H1 (cell line): ENCODE data around the gene KCTD19. TPM values are rescaled to one million over a fixed set of nuclear protein-coding genes. Genes with fewer than 3 reads are reported as not detected.

Experiments
- CTCF ChIA-PET: fragments of 300-600 bp; sonication (Branson Sonifier 250); formaldehyde crosslinking; loops from one replicate; lab custom pipeline; 2021; ENCODE audit not compliant: partially characterized antibody; lab: Charles Lee
- POLR2A ChIA-PET: fragments of 300-600 bp; sonication (Branson Sonifier 250); formaldehyde crosslinking; loops from one replicate; lab custom pipeline; 2021; ENCODE audit warnings: inconsistent platforms; ENCODE audit not compliant: partially characterized antibody; lab: Charles Lee
- DNase-seq, 2 experiments: peaks; one replicate each; pipeline versions ENCODE4 v3.0.0 to v3.0.0-alpha.2; 2010 to 2022; ENCODE audit warnings: low spot score in 2 of 2, low read depth in 1 of 2, mixed read lengths in 1 of 2
- FAIRE-seq: peaks from 2 replicates; lab custom pipeline; 2011; peaks lifted over from hg19 to GRCh38; lab: Jason Lieb, UNC
- H2AFZ ChIP-seq: 2 replicates; pipeline ENCODE4 v1.8.1; 2012; ENCODE audit warnings: low read length, inconsistent platforms
- H2AK5ac ChIP-seq: 2 replicates; pipeline ENCODE4 v1.6.1; 2013; ENCODE audit warnings: low read depth, low read length
- H2BK120ac ChIP-seq: replicated peaks from 2 replicates; pipeline ENCODE3; 2013; ENCODE audit warnings: low read depth, low read length, inconsistent platforms
- H2BK12ac ChIP-seq: 2 replicates; pipeline ENCODE4 v1.6.1; 2013; ENCODE audit warnings: low read depth, low read length
- H2BK15ac ChIP-seq: 2 replicates; pipeline ENCODE4 v1.6.1; 2013; ENCODE audit warnings: low read length
- H2BK20ac ChIP-seq: 2 replicates; pipeline ENCODE4 v1.6.1; 2013; ENCODE audit warnings: low read length
- H2BK5ac ChIP-seq: 2 replicates; pipeline ENCODE4 v1.6.1; 2013; ENCODE audit warnings: low read depth, low read length
- H3K14ac ChIP-seq: 2 replicates; pipeline ENCODE4 v1.6.1; 2013; ENCODE audit warnings: inconsistent platforms; ENCODE audit not compliant: insufficient read length
- H3K18ac ChIP-seq: 2 replicates; pipeline ENCODE4 v1.6.1; 2013; ENCODE audit warnings: low read length; ENCODE audit errors: extremely low read depth
- H3K23ac ChIP-seq: 2 replicates; pipeline ENCODE4 v1.6.1; 2013; ENCODE audit warnings: inconsistent platforms; ENCODE audit not compliant: insufficient read length
- H3K23me2 ChIP-seq: 2 replicates; pipeline ENCODE4 v1.6.1; 2013; ENCODE audit warnings: low read depth, low read length
- H3K27ac ChIP-seq: 2 replicates; pipeline ENCODE4 v1.6.1; 2011; ENCODE audit warnings: low read depth, low read length, inconsistent platforms
- H3K27me3 ChIP-seq, 4 experiments: replicated peaks in 1 of 4; 1 replicate in 1 of 4; 2 replicates in 3 of 4; pipeline versions ENCODE4 v1.6.1 to v1.8.1; 2011 to 2013; ENCODE audit warnings: low read length in 3 of 4, mild to moderate bottlenecking in 3 of 4, inconsistent platforms in 2 of 4, mixed read lengths in 2 of 4, moderate library complexity in 1 of 4; ENCODE audit not compliant: control insufficient read depth in 3 of 4, insufficient read depth in 3 of 4; ENCODE audit errors: extremely low read depth in 1 of 4
- H3K36me3 ChIP-seq, 4 experiments: 2 replicates each; pipeline versions ENCODE4 v1.6.1 to v1.8.1; 2011 to 2013; ENCODE audit warnings: mild to moderate bottlenecking in 4 of 4, low read length in 3 of 4, moderate library complexity in 2 of 4, control low read depth in 1 of 4, inconsistent platforms in 1 of 4; ENCODE audit not compliant: insufficient read depth in 4 of 4, control insufficient read depth in 2 of 4
- H3K4ac ChIP-seq: replicated peaks from 2 replicates; pipeline ENCODE3; 2013; ENCODE audit warnings: low read length, low read depth, mixed read lengths, inconsistent platforms; ENCODE audit not compliant: insufficient read length
- H3K4me1 ChIP-seq, 4 experiments: replicated peaks in 1 of 4; 1 replicate in 1 of 4; 2 replicates in 3 of 4; pipeline versions ENCODE4 v1.6.1 to v1.8.1; 2011 to 2013; ENCODE audit warnings: low read length in 3 of 4, inconsistent platforms in 2 of 4, mixed read lengths in 1 of 4; ENCODE audit not compliant: insufficient read depth in 4 of 4, control insufficient read depth in 3 of 4
- H3K4me2 ChIP-seq, 2 experiments: 2 replicates each; pipeline versions ENCODE4 v1.6.1 to v1.8.1; 2011 to 2013; ENCODE audit warnings: low read depth in 2 of 2, low read length in 2 of 2, control low read depth in 1 of 2, inconsistent platforms in 1 of 2, mild to moderate bottlenecking in 1 of 2; ENCODE audit not compliant: insufficient read depth in 1 of 2
- H3K4me3 ChIP-seq, 4 experiments: fragments of 200-600, 300-600 bp in 1 of 4; sonication (generic), shearing (Covaris generic), sonication (Bioruptor Twin) in 1 of 4; 2 replicates each; pipeline versions ENCODE4 v1.5.1 to v1.8.1; 2011 to 2016; ENCODE audit warnings: low read length in 4 of 4, low read depth in 3 of 4, control low read depth in 2 of 4, inconsistent platforms in 2 of 4, mild to moderate bottlenecking in 2 of 4, mixed read lengths in 1 of 4, moderate library complexity in 1 of 4; ENCODE audit not compliant: insufficient read depth in 2 of 4; ENCODE audit errors: extremely low read depth in 1 of 4
- H3K56ac ChIP-seq: replicated peaks from 2 replicates; pipeline ENCODE3; 2013; ENCODE audit warnings: low read depth, mild to moderate bottlenecking, mixed read lengths, low read length, inconsistent platforms; ENCODE audit not compliant: insufficient read length
- H3K79me1 ChIP-seq: 2 replicates; pipeline ENCODE4 v1.6.1; 2013; ENCODE audit warnings: low read depth, low read length, control low read depth
- H3K79me2 ChIP-seq, 2 experiments: 2 replicates each; pipeline versions ENCODE4 v1.6.1 to v1.8.1; 2012 to 2013; ENCODE audit warnings: low read length in 2 of 2, mild to moderate bottlenecking in 2 of 2, inconsistent platforms in 1 of 2; ENCODE audit not compliant: insufficient read depth in 2 of 2, control insufficient read depth in 1 of 2
- H3K9ac ChIP-seq, 4 experiments: replicated peaks in 1 of 4; 1 replicate in 1 of 4; 2 replicates in 3 of 4; pipeline versions ENCODE4 v1.6.1 to v1.8.1; 2011 to 2013; ENCODE audit warnings: low read depth in 3 of 4, low read length in 3 of 4, control low read depth in 2 of 4, mild to moderate bottlenecking in 2 of 4, moderate library complexity in 2 of 4, inconsistent platforms in 1 of 4; ENCODE audit errors: extremely low read depth in 1 of 4
- H3K9me3 ChIP-seq, 2 experiments: 2 replicates each; pipeline versions ENCODE4 v1.6.1 to v1.8.1; 2012 to 2013; ENCODE audit warnings: mild to moderate bottlenecking in 2 of 2, moderate library complexity in 2 of 2, control low read depth in 1 of 2, inconsistent platforms in 1 of 2, low read depth in 1 of 2, low read length in 1 of 2, mixed read lengths in 1 of 2; ENCODE audit not compliant: insufficient read depth in 2 of 2
- H4K20me1 ChIP-seq, 2 experiments: replicated peaks in 1 of 2; 2 replicates each; pipeline versions ENCODE3 to v1.8.1; 2011 to 2013; ENCODE audit warnings: inconsistent platforms in 2 of 2, low read length in 2 of 2, mild to moderate bottlenecking in 1 of 2; ENCODE audit not compliant: insufficient read depth in 2 of 2, control insufficient read depth in 1 of 2
- H4K5ac ChIP-seq: 2 replicates; pipeline ENCODE4 v1.6.1; 2013; ENCODE audit warnings: low read length, low read depth, mixed read lengths, inconsistent platforms; ENCODE audit not compliant: insufficient read length
- H4K8ac ChIP-seq: 2 replicates; pipeline ENCODE4 v1.8.0; 2013; ENCODE audit warnings: mild to moderate bottlenecking, moderate library complexity, low read length, inconsistent platforms; ENCODE audit not compliant: insufficient read depth; ENCODE audit errors: extremely low read depth
- H4K91ac ChIP-seq: replicated peaks from 2 replicates; pipeline ENCODE3; 2013; ENCODE audit warnings: low read length, mixed read lengths, inconsistent platforms; ENCODE audit not compliant: insufficient read length
- BACH1 ChIP-seq: IDR thresholded peaks from 2 replicates; pipeline ENCODE4 v1.6.1; 2012; ENCODE audit warnings: low read length, improper control_type of control experiment
- BRCA1 ChIP-seq: IDR thresholded peaks from 2 replicates; pipeline ENCODE4 v1.6.1; 2012; ENCODE audit warnings: low read depth, low read length, improper control_type of control experiment
- EP300 ChIP-seq, 2 experiments: IDR thresholded peaks; 1 replicate in 1 of 2; 2 replicates in 1 of 2; pipeline ENCODE4 v1.6.1; 2011 to 2012; ENCODE audit warnings: low read depth in 2 of 2, low read length in 2 of 2, mild to moderate bottlenecking in 2 of 2, borderline replicate concordance in 1 of 2, inconsistent platforms in 1 of 2, moderate library complexity in 1 of 2
- FOSL1 ChIP-seq: IDR thresholded peaks from 2 replicates; pipeline ENCODE4 v1.6.1; 2011; ENCODE audit warnings: mild to moderate bottlenecking, low read depth, low read length, moderate library complexity; ENCODE audit not compliant: insufficient read depth
- HDAC2 ChIP-seq, 2 experiments: fragments of 300-600 bp in 1 of 2; sonication (generic) in 1 of 2; IDR thresholded peaks; 2 replicates each; pipeline ENCODE4 v1.6.1; 2011 to 2012; ENCODE audit warnings: low read depth in 2 of 2, low read length in 2 of 2, mild to moderate bottlenecking in 2 of 2, moderate library complexity in 2 of 2, borderline replicate concordance in 1 of 2, inconsistent platforms in 1 of 2
- KDM4A ChIP-seq: IDR thresholded peaks from one replicate; pipeline ENCODE4 v1.7.1; 2012; ENCODE audit warnings: low read depth, mild to moderate bottlenecking, moderate library complexity, low read length, inconsistent platforms; ENCODE audit not compliant: severe bottlenecking
- PHF8 ChIP-seq: fragments of 200-600 bp; sonication (generic); conservative IDR thresholded peaks from 2 replicates; pipeline ENCODE4 v1.7.1; 2012; ENCODE audit warnings: low read depth, mild to moderate bottlenecking, inconsistent platforms, low read length, moderate library complexity
- RAD21 ChIP-seq, 2 experiments: IDR thresholded peaks in 1 of 2; conservative IDR thresholded peaks in 1 of 2; 2 replicates each; pipeline ENCODE4 v1.6.1; 2011; ENCODE audit warnings: low read depth in 2 of 2, low read length in 2 of 2, improper control_type of control experiment in 1 of 2, inconsistent platforms in 1 of 2, mild to moderate bottlenecking in 1 of 2, moderate library complexity in 1 of 2
- RFX5 ChIP-seq: IDR thresholded peaks from 2 replicates; pipeline ENCODE4 v1.6.1; 2011; ENCODE audit warnings: low read depth, low read length, improper control_type of control experiment, borderline replicate concordance
- SAP30 ChIP-seq: fragments of 300-600 bp; sonication (generic); IDR thresholded peaks from 2 replicates; pipeline ENCODE4 v1.7.1; 2012; ENCODE audit warnings: low read length, moderate library complexity, mild to moderate bottlenecking, inconsistent platforms; ENCODE audit not compliant: insufficient read depth, insufficient replicate concordance
- SP2 ChIP-seq: IDR thresholded peaks from 2 replicates; pipeline ENCODE4 v1.6.1; 2012; ENCODE audit warnings: mild to moderate bottlenecking, low read length, inconsistent platforms
- SUZ12 ChIP-seq: fragments of 200-600 bp; sonication (generic); IDR thresholded peaks from 2 replicates; pipeline ENCODE4 v1.6.1; 2012; ENCODE audit warnings: mild to moderate bottlenecking, inconsistent platforms, low read length, moderate library complexity, mixed read lengths
- TEAD4 ChIP-seq: IDR thresholded peaks from 2 replicates; pipeline ENCODE4 v1.6.1; 2012; ENCODE audit warnings: low read depth, low read length, inconsistent platforms, mixed read lengths
- WGBS, 2 experiments: shearing (Covaris generic) in 1 of 2; methylation state at CpG; one replicate each; pipeline versions ENCODE4 v1.1.6 to v1.1.7; 2013 to 2015; ENCODE audit warnings: low lambda C conversion rate in 2 of 2, mixed read lengths in 2 of 2, inconsistent platforms in 1 of 2, low coverage in 1 of 2, missing lambda C conversion rate in 1 of 2; ENCODE audit not compliant: insufficient replicate concordance in 2 of 2, insufficient coverage in 1 of 2, insufficient read length in 1 of 2; ENCODE audit errors: extremely low coverage in 1 of 2, missing lambda C conversion rate in 1 of 2; 5-methylcytosine and 5-hydroxymethylcytosine counted together
- polyA plus RNA-seq, 7 experiments: library from polyadenylated mRNA; depleted of rRNA in 3 of 7; stranded (reverse) in 5 of 7; unstranded in 2 of 7; fragments of >200 nt in 5 of 7; fragments of 200-250 nt in 2 of 7; gene quantifications; 1 replicate in 5 of 7; 2 replicates in 1 of 7; 4 replicates in 1 of 7; pipeline versions ENCODE4 v1.2.1 to v1.2.3, GENCODE V29; 2011 to 2013; ENCODE audit warnings: missing spikeins in 2 of 7, mixed read lengths in 2 of 7
- total RNA-seq: library from RNA; stranded (reverse); fragmentation: NEBNext Ultra II Directional; extraction: Animal tissue kit (Norgen Biotek cat#: 25700); gene quantifications from 2 replicates; pipeline ENCODE4 v1.2.1, GENCODE V29; 2021

Gene KCTD19
- total and polyA plus RNA-seq, 2 of the 8 experiments (the other 6 are each of a cell fraction or from before 2014, with no cell fraction given), result 0.06 to 0.24 TPM

DNA sequence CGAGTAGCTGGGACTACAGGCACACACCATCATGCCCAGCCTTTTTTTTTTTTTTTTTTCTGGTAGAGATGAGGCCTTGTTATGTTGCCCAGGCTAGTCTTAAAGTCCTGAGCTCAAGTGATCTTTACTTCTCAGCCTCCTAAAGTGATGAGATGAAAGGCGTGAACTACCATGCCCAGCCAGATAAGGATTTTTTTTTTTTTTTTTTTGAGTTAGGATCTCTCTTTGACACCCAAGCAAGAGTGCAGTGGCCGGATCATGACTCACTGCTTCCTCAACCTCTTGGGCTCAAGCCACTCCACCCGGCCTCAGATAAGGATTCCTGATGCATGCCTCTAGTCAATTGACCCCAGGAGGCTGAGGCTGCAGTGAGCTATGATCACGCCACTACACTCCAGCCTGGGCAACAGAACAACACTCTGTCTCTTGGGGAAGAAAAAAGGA lies 58.4 kb downstream of the KCTD19 start:
- Histone ChIP-seq H3K4me1 (no peaks in the 10 kb centered on the region; a peak in 1 of 7 replicates), H2BK5ac (no peak overlapping the region), H3K36me3 (no peaks in the 10 kb centered on the region; a peak in 1 of 8 replicates), H3K4ac (no peak overlapping the region), H3K4me2 (no peak overlapping the region), H2AFZ (no peak overlapping the region), H3K79me1 (no peaks in the 10 kb centered on the region), H3K4me3 (no peak overlapping the region), H4K8ac (no peak overlapping the region), H3K9me3 (no peaks in the 10 kb centered on the region), H3K56ac (no peak overlapping the region), H4K5ac (no peak overlapping the region), H3K18ac (no peak overlapping the region), H2BK20ac (no peak overlapping the region), H3K23ac (no peak overlapping the region), H3K27me3 (no peaks in the 10 kb centered on the region; a peak in 1 of 7 replicates), H3K9ac (no peak overlapping the region), H3K27ac (no peak overlapping the region), H3K23me2 (no peaks in the 10 kb centered on the region), H2BK12ac (no peak overlapping the region), H4K20me1 (peaks cover 2 to 4% of the 10 kb centered on the region in 2 experiments), H4K91ac (no peak overlapping the region), H3K14ac (no peak overlapping the region), H2BK120ac (no peak overlapping the region), H3K79me2 (no peaks in the 10 kb centered on the region), H2AK5ac (no peak overlapping the region), H2BK15ac (no peak overlapping the region)
- CTCF ChIA-PET, result interaction anchor here (0.6 to 14.4 kb wide), 6 partner anchors 17 to 471 kb away, joined by 3 to 217 read pairs (median 3); no protein-coding TSS in a partner anchor
- DNase-seq, result no peak
- POLR2A ChIA-PET, result interaction anchor here (0.6 kb wide), 2 partner anchors 22 to 149 kb away, joined by 3 to 4 read pairs; no protein-coding TSS in a partner anchor
- no peak for FAIRE-seq
- WGBS, 2 experiments, result 79% methylated on average over 4 of the region's 5 CpGs; no CpG with 5 or more reads in 1 of the 2 experiments
- TF ChIP-seq SAP30, result no peak
- TF ChIP-seq BRCA1, result no peak
- no peak for TF ChIP-seq HDAC2 (IDR thresholded peaks at IDR 0.05; ENCODE audit: borderline replicate concordance in 1 of 2, low read depth in 2 of 2, low read length in 2 of 2)
- no peak for TF ChIP-seq SP2
- no peak for TF ChIP-seq BACH1
- no peak for TF ChIP-seq TEAD4
- TF ChIP-seq RFX5, result no peak
- no peak for TF ChIP-seq KDM4A
- TF ChIP-seq PHF8, result no peak
- TF ChIP-seq RAD21 (IDR thresholded peaks at IDR 0.05 in 1 of 2, conservative IDR thresholded peaks at IDR 0.05 in 1 of 2; ENCODE audit: low read depth in 2 of 2, low read length in 2 of 2), result no peak
- TF ChIP-seq FOSL1, result no peak
- no peak for TF ChIP-seq EP300 (IDR thresholded peaks at IDR 0.05; ENCODE audit: borderline replicate concordance in 1 of 2, low read depth in 2 of 2, low read length in 2 of 2)
- no peak for TF ChIP-seq SUZ12
